GM11168 (cell line): Measurements from ENCODE around the gene TRERF1.
"Not testable (repeated sequence)": the region's sequence is repeated elsewhere in the genome, so short reads cannot be mapped to it uniquely, and the experiment has no call there.

ENCODE experiments used
- in situ Hi-C: fragments of 300-500 bp; cut with MboI; formaldehyde crosslinking; loops from one replicate; pipeline ENCODE4 v1.12.0; 2022; ENCODE audit warnings: low sequenced_read_pairs; ENCODE audit not compliant: unreplicated experiment

The TRERF1 gene

DNA sequence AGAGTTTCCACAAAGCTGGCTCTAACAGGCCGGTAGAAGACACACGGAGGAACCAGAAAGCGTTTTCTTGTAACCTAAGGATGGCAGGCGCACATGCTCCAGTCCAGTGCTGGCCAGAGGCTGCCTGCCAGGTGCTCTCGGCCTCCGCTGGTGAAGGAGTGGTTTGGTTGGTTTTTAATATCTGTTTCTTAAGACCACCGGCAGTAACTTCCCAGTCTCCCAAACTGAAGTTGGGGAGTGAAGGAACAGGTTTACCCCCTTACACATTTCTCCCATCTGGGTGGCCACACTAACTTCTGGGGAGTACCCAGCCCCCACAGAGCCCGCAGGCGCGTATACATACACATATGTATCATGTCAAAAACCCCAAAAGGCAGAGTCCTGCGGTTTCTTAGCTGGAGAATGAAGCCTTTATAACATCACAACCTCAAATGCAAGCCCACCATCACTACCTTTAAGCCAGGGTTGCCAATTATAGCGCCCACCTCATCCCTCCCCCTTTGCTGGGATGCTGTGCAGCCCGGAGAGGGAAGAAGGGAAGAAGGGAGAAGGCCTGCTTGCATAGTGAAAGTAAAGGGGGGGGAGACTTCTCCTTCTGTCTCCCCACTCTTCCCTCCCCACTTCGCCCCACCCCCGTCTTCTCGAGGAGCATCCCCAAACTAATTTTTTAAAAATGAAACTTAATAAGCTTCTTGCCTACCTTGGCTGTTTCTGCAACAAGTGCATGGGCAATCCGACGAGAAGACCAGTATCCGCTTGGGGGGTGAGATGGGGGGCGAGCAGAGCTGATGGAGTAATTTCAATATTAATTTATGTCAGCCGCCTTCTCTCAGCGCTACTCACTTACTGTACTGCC is 1.0 kb downstream of the TRERF1 start:
- in situ Hi-C loops = no loop called here

DNA sequence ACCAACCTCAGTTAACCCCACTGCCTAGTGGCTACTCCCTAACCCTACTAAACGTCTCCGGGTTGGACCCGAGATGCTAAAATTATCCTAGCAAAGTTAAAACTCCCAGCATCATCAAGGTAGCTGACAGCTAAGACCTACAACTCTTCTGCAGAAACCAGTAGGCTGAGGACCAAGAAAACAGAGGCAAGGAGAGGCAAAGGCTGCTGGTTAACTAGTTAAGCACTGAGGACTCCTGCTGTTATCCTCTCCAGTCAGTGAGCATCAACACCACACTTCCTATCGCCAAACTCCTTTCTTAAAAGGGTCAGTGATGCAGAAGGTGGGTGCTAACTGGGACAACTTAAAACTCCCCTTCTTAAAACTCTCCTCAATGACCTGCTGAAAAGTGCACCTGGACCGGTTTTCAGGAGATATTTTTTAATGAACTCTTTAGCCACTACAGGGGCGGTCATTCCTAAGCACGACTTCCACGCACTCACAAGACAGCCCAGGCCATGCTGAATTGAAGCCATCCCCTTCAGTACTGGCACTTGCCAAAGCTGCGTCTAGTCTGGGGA is 1.7 kb downstream of the TRERF1 start:
- in situ Hi-C loops = no loop called here

- in situ Hi-C loops = no loop called here
Measured at GRCh38 chr6:42448927-42449659, 2.6 kb downstream of the TRERF1 start.

DNA sequence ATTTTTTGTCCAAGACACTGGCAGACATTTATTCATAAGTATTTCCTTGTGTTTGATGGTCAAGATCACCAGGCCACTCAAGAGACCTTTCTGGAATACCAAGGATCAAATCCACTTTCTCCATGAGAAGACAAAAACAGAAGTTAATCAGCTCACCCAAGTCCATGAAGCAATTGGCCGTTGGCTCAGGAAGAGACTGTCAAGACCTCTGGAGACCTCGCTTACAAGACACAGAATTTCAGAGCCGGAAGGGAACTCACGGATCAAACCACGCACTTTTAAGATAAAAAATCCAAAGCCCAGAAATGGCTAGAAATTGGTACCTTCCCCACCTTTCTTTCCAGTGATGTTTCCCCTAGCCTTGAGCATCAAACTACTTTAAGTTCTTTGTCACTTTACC is 3.3 kb downstream of the TRERF1 start:
- in situ Hi-C loops = no loop called here

DNA sequence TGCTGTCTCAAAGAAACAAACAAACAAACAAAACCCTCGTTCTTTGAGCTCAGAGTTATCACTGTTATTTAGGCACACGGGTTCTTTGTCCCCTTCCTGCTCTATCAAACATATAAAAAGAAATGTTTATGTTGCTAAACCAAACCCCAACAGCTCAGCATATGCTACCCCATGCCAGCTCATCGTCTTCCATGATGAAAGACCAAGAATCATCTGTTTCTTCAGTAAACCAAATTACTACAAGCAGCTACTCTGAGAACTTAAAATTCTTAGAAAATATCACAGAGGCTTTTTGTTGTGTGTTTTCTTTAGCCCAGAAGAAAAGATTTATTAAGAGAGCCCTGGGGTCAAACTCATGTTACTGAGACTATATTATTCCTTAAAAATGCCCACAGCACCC is 4.7 kb downstream of the TRERF1 start:
- in situ Hi-C loops = no loop called here

DNA sequence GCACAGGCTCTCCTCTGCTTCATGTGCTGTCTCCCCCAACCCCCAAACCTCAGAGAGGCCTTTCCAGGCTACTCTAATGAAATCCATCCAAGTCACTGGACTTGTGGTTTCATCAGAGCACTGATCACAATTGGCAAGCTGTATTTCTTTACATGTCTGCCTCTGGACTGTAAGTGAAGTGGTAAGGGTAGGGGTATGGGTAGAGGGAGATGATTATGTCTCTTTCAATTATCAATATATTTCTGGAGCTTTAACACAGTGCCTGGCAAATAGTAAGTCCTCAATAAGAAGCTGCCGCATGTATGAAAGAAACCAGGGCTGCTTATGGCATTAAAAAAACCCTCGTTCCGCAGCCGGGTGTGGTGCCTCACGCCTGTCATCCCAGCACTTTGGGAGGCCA is 5.4 kb downstream of the TRERF1 start:
- in situ Hi-C loops = no loop called here

- in situ Hi-C loops = not testable (repeated sequence)
Measured at GRCh38 chr6:42445955-42446354, 5.8 kb downstream of the TRERF1 start.

GRCh38 chr6:42443312-42444060 is 8.2 kb downstream of the TRERF1 start:
- in situ Hi-C loops = no loop called here

DNA sequence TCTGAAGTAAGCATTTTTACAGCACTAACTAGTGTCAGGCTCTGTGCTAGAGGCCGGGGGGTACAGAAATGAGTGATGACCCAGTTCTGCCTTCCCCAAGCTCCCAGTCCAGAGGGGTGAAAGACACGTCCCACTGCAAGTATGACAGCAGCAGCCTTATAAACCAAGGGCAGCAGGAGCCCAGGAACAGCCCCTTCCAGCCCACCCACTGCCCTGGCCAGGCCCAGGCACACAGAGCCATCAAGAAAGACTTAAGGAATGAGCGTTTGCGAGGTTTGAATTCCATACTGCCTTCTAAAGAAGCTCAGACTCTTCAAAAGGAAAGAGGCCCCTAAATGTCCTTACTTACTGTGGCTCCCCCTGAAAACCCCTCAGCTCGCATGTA is 10.0 kb downstream of the TRERF1 start:
- in situ Hi-C loops = no loop called here

DNA sequence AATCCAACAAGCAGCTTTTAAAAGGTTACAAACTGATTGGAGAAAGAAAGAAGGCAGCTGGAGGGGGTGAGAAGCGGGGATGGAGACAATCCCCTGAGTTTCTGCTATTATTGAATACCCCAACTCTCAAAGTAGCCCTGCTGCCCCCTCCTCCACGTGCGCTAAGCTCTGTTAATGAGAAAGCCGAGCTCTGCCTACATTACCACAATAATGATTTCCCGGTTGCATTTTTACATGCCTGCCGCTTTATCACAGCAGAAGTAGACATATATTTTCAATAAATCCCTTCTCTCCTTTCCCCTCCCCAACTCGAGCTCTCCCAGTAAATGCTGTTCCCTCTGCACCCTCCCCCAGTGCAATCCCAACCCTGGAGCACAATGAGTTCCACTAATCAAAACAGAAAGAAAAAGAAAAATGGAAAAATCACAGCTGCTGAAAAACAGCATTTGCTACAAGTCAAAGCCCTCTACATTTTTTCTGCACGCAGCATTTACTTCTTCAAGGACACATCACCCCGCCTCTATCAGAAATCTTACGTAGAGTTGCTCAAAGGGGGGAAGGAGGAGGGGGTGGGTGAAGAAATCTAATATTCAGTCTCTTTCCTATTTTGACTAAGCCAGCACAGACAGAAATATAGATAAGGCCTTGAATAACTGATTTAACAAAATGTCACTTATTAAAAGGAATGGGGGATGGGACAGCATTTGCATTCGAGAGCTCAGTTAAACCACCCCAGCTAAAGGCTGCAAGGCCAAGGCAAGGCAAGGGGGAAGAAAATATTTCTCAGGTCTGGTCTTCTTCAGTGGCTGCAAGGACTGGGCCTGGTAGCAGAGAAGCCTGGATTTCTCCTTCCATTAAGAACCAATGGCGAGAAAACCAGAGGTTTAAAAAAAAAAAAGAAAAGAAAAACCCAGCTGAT is 10.7 kb downstream of the TRERF1 start:
- in situ Hi-C loops = no loop called here

- in situ Hi-C loops = no loop called here
Measured at GRCh38 chr6:42440027-42440426, 11.7 kb downstream of the TRERF1 start.

GRCh38 chr6:42436825-42437224 is 14.9 kb downstream of the TRERF1 start:
- in situ Hi-C loops = no loop called here

DNA sequence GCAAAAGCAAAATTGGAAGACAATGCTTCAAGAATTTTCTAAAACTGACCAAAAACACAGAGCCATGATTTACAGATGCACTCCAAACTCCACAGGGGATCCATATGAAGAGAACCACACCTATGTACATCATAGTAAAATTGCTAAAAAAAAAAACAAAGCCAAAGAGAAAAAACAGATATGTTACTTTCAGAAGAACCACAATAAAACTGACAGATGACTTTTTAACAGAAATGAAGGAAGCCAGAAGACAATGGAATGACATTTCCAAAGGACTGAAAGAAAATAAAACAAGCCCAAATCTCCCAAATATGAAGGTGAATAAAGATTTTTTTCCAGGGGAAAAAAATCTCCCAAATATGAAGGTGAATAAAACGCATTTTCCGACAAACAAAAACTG is 17.5 kb downstream of the TRERF1 start:
- in situ Hi-C loops = no loop called here

- in situ Hi-C loops = no loop called here
Measured at GRCh38 chr6:42433409-42433808, 18.3 kb downstream of the TRERF1 start.

DNA sequence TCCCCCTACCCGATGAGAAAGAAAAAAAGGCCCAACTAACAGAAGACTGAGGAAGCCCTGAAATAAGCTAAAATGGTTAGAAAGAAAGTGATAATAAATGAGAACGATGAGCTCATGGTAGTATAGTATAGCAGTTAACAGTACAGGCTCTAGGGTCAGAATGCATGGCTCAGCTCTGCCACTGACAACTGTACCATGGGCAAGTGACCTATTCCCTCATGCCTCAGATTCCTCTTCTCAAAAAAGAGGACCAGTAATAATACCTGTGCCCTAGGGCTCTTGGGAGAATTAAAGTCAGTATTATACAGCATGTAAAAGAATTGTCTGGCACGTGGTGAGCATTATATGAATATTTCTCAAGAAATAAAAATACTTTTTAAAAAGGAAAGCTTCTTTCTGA is 19.8 kb downstream of the TRERF1 start:
- in situ Hi-C loops = no loop called here

DNA sequence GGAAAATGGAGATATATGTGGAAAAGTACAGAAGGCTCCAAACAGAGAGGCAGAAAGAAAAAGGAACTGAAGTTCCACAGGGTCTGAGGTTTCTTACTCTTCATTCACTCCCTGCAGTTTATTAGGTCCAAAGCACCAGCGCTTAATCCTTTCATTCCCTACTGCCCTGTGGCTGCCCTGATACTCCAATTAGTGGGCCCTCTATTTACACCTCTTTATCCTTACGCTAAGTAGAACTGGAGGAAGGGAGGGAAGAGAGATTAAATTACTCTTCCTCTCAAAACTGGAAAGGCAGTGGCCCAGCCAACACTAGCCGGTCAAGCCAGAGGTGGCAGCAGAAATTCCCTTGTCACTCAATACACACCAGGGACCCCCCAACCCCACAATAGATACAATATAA is 20.4 kb downstream of the TRERF1 start:
- in situ Hi-C loops = no loop called here

DNA sequence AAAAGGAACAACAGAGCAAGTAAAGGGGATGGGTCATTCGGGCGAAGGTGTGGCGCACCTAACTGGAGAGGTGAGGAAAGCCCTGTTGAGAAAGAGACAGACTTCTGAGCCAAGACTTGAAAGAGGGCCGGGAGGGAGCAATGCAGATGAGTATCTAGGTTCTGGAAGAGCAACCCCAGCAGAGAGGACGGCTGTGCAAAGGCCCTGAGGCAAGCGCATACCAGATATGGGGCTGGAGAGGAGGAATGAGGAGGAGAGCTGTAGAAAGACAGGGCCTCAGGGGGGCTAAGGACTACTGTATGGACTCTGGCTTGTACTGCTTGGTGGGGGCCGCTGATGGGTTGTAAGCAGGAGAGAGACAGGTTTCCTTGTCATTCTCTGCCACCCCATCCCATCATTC is 21.9 kb downstream of the TRERF1 start:
- in situ Hi-C loops = no loop called here

DNA sequence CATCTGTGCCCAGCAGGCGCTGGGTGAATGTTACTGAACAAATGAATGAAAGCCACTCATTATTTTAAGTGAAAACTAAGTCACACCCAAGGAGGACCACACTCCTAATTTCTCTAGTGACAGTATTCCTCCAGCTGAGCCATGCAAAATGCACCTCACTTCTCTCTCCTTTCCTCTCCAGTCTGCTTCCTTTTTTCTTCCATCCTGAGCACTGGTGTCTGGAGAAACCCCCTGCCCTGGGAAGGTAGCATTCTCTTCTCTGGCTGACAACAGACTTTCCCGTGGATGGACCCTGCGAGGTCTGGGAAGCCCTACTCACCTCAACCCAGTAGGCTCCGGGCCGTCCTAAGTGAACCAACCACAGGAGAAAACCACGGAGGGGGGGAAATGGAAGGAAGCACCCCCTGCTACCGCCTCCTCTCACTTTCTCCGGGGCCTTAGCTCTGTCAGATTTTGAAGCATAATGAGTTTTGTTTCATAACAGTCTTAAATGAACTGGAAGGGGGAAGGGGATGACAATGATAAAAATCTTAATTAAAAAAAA is 22.6 kb downstream of the TRERF1 start:
- in situ Hi-C loops = no loop called here

DNA sequence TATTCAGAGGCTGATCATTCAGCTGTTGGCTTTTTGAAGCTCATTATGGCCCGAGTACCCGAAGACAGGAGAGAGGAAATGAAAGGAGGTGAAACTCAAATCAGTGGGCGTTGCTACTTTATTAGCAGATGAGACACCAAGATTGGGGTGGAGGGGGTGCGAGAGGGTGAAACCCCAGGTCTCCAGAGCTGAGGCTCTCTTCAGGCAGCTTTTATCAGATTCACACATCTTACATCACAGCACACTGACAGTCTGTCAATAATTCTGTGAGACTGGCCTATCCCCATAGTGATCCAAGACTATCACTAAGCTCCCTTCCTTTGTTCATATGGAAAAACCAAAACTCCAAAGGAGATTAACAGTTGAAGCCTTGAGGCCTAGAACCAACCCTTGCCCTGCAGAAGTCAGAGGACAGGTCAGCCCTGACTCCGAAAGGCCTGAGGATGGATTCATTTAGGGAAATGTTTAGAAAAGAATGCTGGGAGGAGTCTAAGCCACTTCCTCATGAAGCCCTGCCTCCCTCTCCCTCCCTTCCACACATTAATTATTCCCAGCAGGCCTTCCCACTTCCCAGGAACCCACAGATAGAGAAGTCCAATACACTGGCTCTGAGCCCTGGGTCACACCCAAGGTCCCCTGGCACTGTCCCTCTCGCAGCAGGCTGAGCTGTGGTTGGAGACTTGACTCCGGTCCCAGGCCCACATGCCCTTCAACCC is 23.2 kb downstream of the TRERF1 start:
- in situ Hi-C loops = no loop called here
